Endothelial cell of umbilical vein (primary cell): Measurements from ENCODE around the gene PIP5K1C. TPM values are rescaled to one million over a fixed set of nuclear protein-coding genes. Genes with fewer than 3 reads are reported as not detected.

Experiments
- BruUV-seq: library from RNA; stranded (reverse); fragments of 400-500 nt; replicated peaks from 2 replicates; lab custom pipeline; 2021; lab: Mats Ljungman, UMichigan
- CTCF ChIA-PET: fragments of 300-600, 350-600 bp; sonication (Branson Sonifier 250); formaldehyde crosslinking; loops from one replicate; lab custom pipeline; 2021; ENCODE audit warnings: antibody characterized with exemption, inconsistent platforms; lab: Charles Lee
- POLR2A ChIA-PET: fragments of 300-600, 350-600 bp; sonication (Branson Sonifier 250); formaldehyde crosslinking; loops from one replicate; lab custom pipeline; 2021; ENCODE audit warnings: antibody characterized with exemption, inconsistent platforms; lab: Charles Lee
- DNase-seq: peaks from one replicate; pipeline ENCODE4 v3.0.0-alpha.2; 2011; ENCODE audit warnings: low read depth, low spot score
- FAIRE-seq: peaks from 2 replicates; lab custom pipeline; 2011; peaks lifted over from hg19 to GRCh38; lab: Jason Lieb, UNC
- H2AFZ ChIP-seq: 2 replicates; pipeline ENCODE4 v1.6.0; 2012; ENCODE audit warnings: low read depth, low read length, control low read depth, inconsistent platforms
- H3K27ac ChIP-seq: 2 replicates; pipeline ENCODE4 v1.5.1; 2011; ENCODE audit warnings: low read depth, mild to moderate bottlenecking, control low read depth, low read length, moderate library complexity; ENCODE audit not compliant: insufficient read depth
- H3K27me3 ChIP-seq, 2 experiments: 2 replicates each; pipeline versions ENCODE4 v1.6.0 to v1.6.1; 2011; ENCODE audit warnings: low read length in 2 of 2, mixed read lengths in 1 of 2; ENCODE audit not compliant: control insufficient read depth in 2 of 2, insufficient read depth in 2 of 2
- H3K36me3 ChIP-seq, 2 experiments: 2 replicates in 1 of 2; 3 replicates in 1 of 2; pipeline ENCODE4 v1.5.1; 2011; ENCODE audit warnings: low read length in 2 of 2, mild to moderate bottlenecking in 1 of 2, moderate library complexity in 1 of 2; ENCODE audit not compliant: control insufficient read depth in 2 of 2, insufficient read depth in 2 of 2; ENCODE audit errors: extremely low read depth in 1 of 2
- H3K4me1 ChIP-seq: 3 replicates; pipeline ENCODE4 v1.5.1; 2011; ENCODE audit warnings: mild to moderate bottlenecking, low read length; ENCODE audit not compliant: control insufficient read depth, insufficient read depth; ENCODE audit errors: extremely low read depth
- H3K4me2 ChIP-seq: 2 replicates; pipeline ENCODE4 v1.6.1; 2011; ENCODE audit warnings: low read length, control low read depth, mixed read lengths; ENCODE audit not compliant: insufficient read depth
- H3K4me3 ChIP-seq, 3 experiments: fragments of 200-600 bp in 1 of 3; sonication (generic), shearing (Covaris generic) in 1 of 3; replicated peaks in 1 of 3; 2 replicates each; pipeline ENCODE4 v1.5.1; 2011 to 2016; ENCODE audit warnings: control low read depth in 3 of 3, low read length in 3 of 3, mild to moderate bottlenecking in 2 of 3, inconsistent platforms in 1 of 3, low read depth in 1 of 3, moderate library complexity in 1 of 3; ENCODE audit not compliant: insufficient read depth in 1 of 3
- H3K79me2 ChIP-seq: 2 replicates; pipeline ENCODE4 v1.6.0; 2012; ENCODE audit warnings: low read length, inconsistent platforms; ENCODE audit not compliant: control insufficient read depth, insufficient read depth
- H3K9ac ChIP-seq: replicated peaks from 2 replicates; pipeline ENCODE3; 2011; ENCODE audit warnings: low read length, control low read depth; ENCODE audit not compliant: insufficient read depth; ENCODE audit errors: extremely low read depth
- H3K9me1 ChIP-seq: replicated peaks from 3 replicates; pipeline ENCODE4 v1.6.0; 2011; ENCODE audit warnings: mild to moderate bottlenecking, low read length; ENCODE audit not compliant: control insufficient read depth, insufficient read depth; ENCODE audit errors: extremely low read depth
- H3K9me3 ChIP-seq: replicated peaks from 2 replicates; pipeline ENCODE4 v1.5.1; 2012; ENCODE audit warnings: low read length, inconsistent platforms; ENCODE audit not compliant: control insufficient read depth, insufficient read depth
- H4K20me1 ChIP-seq: replicated peaks from 2 replicates; pipeline ENCODE3; 2011; ENCODE audit warnings: mild to moderate bottlenecking, low read length; ENCODE audit not compliant: control insufficient read depth, insufficient read depth; ENCODE audit errors: extremely low read depth
- EZH2 ChIP-seq: IDR thresholded peaks from 2 replicates; pipeline ENCODE4 v1.6.1; 2012; ENCODE audit warnings: borderline replicate concordance, low read depth, mild to moderate bottlenecking, moderate library complexity, low read length, inconsistent platforms; ENCODE audit not compliant: severe bottlenecking
- FOS ChIP-seq: IDR thresholded peaks from 2 replicates; pipeline ENCODE4 v1.6.1; 2011; ENCODE audit warnings: mild to moderate bottlenecking, low read length, moderate library complexity, borderline replicate concordance; ENCODE audit not compliant: insufficient read depth
- GATA2 ChIP-seq: IDR thresholded peaks from 2 replicates; pipeline ENCODE4 v1.7.0; 2011; ENCODE audit warnings: low read depth, mild to moderate bottlenecking, moderate library complexity, mixed read lengths, low read length; ENCODE audit not compliant: insufficient read length, insufficient read depth
- JUN ChIP-seq: IDR thresholded peaks from 2 replicates; pipeline ENCODE4 v1.6.1; 2011; ENCODE audit warnings: borderline replicate concordance, low read depth; ENCODE audit not compliant: insufficient read length, insufficient read depth
- MYC ChIP-seq: IDR thresholded peaks from one replicate; pipeline ENCODE4 v1.6.1; 2011; ENCODE audit warnings: mild to moderate bottlenecking, low read depth, low read length
- POLR2A ChIP-seq: IDR thresholded peaks from 2 replicates; pipeline ENCODE4 v1.6.1; 2012; ENCODE audit warnings: low read depth, mild to moderate bottlenecking, control low read depth, low read length
- POLR2AphosphoS5 ChIP-seq: IDR thresholded peaks from 2 replicates; pipeline ENCODE4 v1.6.1; 2012; ENCODE audit warnings: low read depth, mild to moderate bottlenecking, control low read depth, low read length, moderate library complexity; ENCODE audit not compliant: insufficient read depth
- dilution Hi-C: fragments of 300-500 bp; cut with MboI; formaldehyde crosslinking; loops from one replicate; pipeline ENCODE4 v1.15.0; 2019; ENCODE audit warnings: low sequenced_read_pairs; ENCODE audit not compliant: extremely low pct_ligation_motif_present
- intact Hi-C: fragments of 100-400 bp; cut with micrococcal nuclease; formaldehyde crosslinking; loops from one replicate; pipeline ENCODE4 v1.10.0; 2022
- polyA plus RNA-seq, 4 experiments: library from polyadenylated mRNA; depleted of rRNA in 3 of 4; stranded (reverse) in 3 of 4; unstranded in 1 of 4; fragments of >200 nt; gene quantifications; 2 replicates each; pipeline versions ENCODE4 v1.2.1 to v1.2.3, GENCODE V29; 2011 to 2012; ENCODE audit warnings: missing spikeins in 1 of 4
- total RNA-seq: library from RNA; stranded (reverse); gene quantifications from 2 replicates; pipeline ENCODE4 v1.2.3, GENCODE V29; 2021
- TF ChIP-seq, protein P1 (sequence below): IDR thresholded peaks from 2 replicates; pipeline ENCODE4 v1.6.1; 2011; ENCODE audit not compliant: insufficient read depth, insufficient read length
- TF ChIP-seq, protein P2 (sequence below), 2 donors: IDR thresholded peaks; 1 replicate in 1 of 2; 2 replicates in 1 of 2; pipeline ENCODE4 v1.5.1; 2011; ENCODE audit warnings: low read length in 2 of 2, mild to moderate bottlenecking in 2 of 2, moderate library complexity in 2 of 2, control low read depth in 1 of 2, inconsistent platforms in 1 of 2, low read depth in 1 of 2; ENCODE audit not compliant: insufficient read depth in 1 of 2; ENCODE audit errors: extremely low read depth in 1 of 2

Gene PIP5K1C
- total and polyA plus RNA-seq, 2 donors (not counting 3 experiments of a cell fraction or from before 2014, with no cell fraction given), result 31.6 to 79.5 TPM

DNA sequence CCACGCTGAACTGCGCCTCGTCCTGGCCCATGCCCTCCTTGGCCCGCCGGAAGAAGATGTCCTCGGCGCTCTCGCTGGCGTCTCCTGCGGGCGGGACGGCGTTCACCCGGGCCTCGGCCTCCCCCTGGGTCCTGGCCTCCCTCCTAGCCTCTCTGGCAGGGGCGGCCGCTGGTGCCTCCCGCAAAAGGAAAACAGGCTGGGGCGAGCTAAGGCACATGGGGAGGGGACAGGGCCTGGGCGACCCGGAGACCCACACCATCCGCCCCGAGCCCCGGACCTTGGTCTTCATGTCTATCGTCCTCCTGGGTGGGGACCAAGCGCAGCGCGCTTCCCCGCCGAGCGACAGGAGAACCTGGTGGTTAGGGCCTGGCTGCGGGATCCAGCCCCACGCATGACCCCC lies 87.9 kb downstream of the PIP5K1C start:
- no peak overlapping the region for H3K9ac ChIP-seq
- no peaks in the 10 kb centered on the region for H4K20me1 ChIP-seq
- no peak overlapping the region for H3K4me2 ChIP-seq
- POLR2A ChIA-PET, result no interaction called here
- no peak overlapping the region for H2AFZ ChIP-seq
- TF ChIP-seq EZH2 (no peak), MYC (no peak), FOS (no peak), POLR2A (no peak), POLR2AphosphoS5 (no peak), JUN (no peak), GATA2 (no peak)
- TF ChIP-seq, protein P1, sequence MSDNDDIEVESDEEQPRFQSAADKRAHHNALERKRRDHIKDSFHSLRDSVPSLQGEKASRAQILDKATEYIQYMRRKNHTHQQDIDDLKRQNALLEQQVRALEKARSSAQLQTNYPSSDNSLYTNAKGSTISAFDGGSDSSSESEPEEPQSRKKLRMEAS, result no peak
- TF ChIP-seq, protein P2, sequence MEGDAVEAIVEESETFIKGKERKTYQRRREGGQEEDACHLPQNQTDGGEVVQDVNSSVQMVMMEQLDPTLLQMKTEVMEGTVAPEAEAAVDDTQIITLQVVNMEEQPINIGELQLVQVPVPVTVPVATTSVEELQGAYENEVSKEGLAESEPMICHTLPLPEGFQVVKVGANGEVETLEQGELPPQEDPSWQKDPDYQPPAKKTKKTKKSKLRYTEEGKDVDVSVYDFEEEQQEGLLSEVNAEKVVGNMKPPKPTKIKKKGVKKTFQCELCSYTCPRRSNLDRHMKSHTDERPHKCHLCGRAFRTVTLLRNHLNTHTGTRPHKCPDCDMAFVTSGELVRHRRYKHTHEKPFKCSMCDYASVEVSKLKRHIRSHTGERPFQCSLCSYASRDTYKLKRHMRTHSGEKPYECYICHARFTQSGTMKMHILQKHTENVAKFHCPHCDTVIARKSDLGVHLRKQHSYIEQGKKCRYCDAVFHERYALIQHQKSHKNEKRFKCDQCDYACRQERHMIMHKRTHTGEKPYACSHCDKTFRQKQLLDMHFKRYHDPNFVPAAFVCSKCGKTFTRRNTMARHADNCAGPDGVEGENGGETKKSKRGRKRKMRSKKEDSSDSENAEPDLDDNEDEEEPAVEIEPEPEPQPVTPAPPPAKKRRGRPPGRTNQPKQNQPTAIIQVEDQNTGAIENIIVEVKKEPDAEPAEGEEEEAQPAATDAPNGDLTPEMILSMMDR (IDR thresholded peaks at IDR 0.05; ENCODE audit: extremely low read depth in 1 of 2, insufficient read depth in 1 of 2, low read depth in 1 of 2, low read length in 2 of 2), result no peak
- no peak overlapping the region for H3K4me3 ChIP-seq
- no peaks in the 10 kb centered on the region for H3K9me1 ChIP-seq
- no peaks in the 10 kb centered on the region for H3K27me3 ChIP-seq
- no peaks in the 10 kb centered on the region for H3K79me2 ChIP-seq
- intact Hi-C loops (no loop called here), dilution Hi-C loops (no loop called here)
- peaks cover 18% of the 10 kb centered on the region for H3K4me1 ChIP-seq
- no peak overlapping the region for H3K27ac ChIP-seq
- BruUV-seq, result no TSS peak
- H3K36me3 ChIP-seq, result peaks cover 0 to 15% of the 10 kb centered on the region in 2 experiments
- H3K9me3 ChIP-seq, result no peaks in the 10 kb centered on the region
- DNase-seq, result no peak
- CTCF ChIA-PET, result no interaction called here
- no peak for FAIRE-seq
